GM12874 (cell line): ENCODE measurements around the gene KLC1.

Experiments used
- CTCF ChIP-seq: IDR thresholded peaks from 2 replicates; pipeline ENCODE4 v1.5.1; 2011; ENCODE audit warnings: low read depth, mild to moderate bottlenecking, control low read depth, low read length, moderate library complexity; ENCODE audit not compliant: insufficient read depth

Gene KLC1

GRCh38 chr14:103740991-103741689 is 112.1 kb downstream of the KLC1 start:
- TF ChIP-seq CTCF = no peak

- TF ChIP-seq CTCF = no peak
These were observed 112.9 kb downstream of the KLC1 start for GRCh38 chr14:103741876-103742275.

GRCh38 chr14:103742499-103743255 is 113.7 kb downstream of the KLC1 start:
- TF ChIP-seq CTCF = no peak

- no peak for TF ChIP-seq CTCF
These were observed 114.7 kb downstream of the KLC1 start for GRCh38 chr14:103743691-103744090.

GRCh38 chr14:103744621-103745395 is 115.8 kb downstream of the KLC1 start:
- no peak for TF ChIP-seq CTCF

- TF ChIP-seq CTCF = no peak
These were observed 116.4 kb downstream of the KLC1 start for GRCh38 chr14:103745424-103745823.

GRCh38 chr14:103746701-103747100 is 117.7 kb downstream of the KLC1 start:
- no peak for TF ChIP-seq CTCF
